ENCODE results near the gene CCL26.
A peak's percentile ranks its signal among the peaks of the same experiment; 100 is the strongest.
"Not testable (repeated sequence)": the region's sequence is repeated elsewhere in the genome, so short reads cannot be mapped to it uniquely, and the experiment has no call there.

The CCL26 gene

GRCh38 chr7:75738975-75739795, 32.8 kb downstream of the CCL26 start:
- DNase-seq (ENCODE audit: low read depth in 2 of 2) = peak; percentile 98

GRCh38 chr7:75738604-75738974, 33.4 kb downstream of the CCL26 start, which contains the start of gene HIP1:
Gene HIP1 (minus strand): TSS chr7:75738941. CDS start chr7:75738920, 21 bp downstream.
- DNase-seq (ENCODE audit: low read depth in 2 of 2) = no peak

GRCh38 chr7:75737856-75738603, 34.0 kb downstream of the CCL26 start:
- no peak for DNase-seq (ENCODE audit: low read depth in 2 of 2)

- DNase-seq (ENCODE audit: low read depth in 2 of 2) = no peak
These were observed 36.2 kb downstream of the CCL26 start for GRCh38 chr7:75735581-75736350.

GRCh38 chr7:75734586-75735458, 37.2 kb downstream of the CCL26 start:
- DNase-seq (ENCODE audit: low read depth in 2 of 2) = no peak

- no peak for DNase-seq (ENCODE audit: low read depth in 2 of 2)
These were observed 39.0 kb downstream of the CCL26 start for GRCh38 chr7:75732764-75733630.

- no peak for DNase-seq (ENCODE audit: low read depth in 2 of 2)
These were observed 39.9 kb downstream of the CCL26 start for GRCh38 chr7:75732016-75732521.

- no peak for DNase-seq (ENCODE audit: low read depth in 2 of 2)
These were observed 42.1 kb downstream of the CCL26 start for GRCh38 chr7:75729851-75730274.

GRCh38 chr7:75727881-75728593, 44.0 kb downstream of the CCL26 start:
- no peak for DNase-seq (ENCODE audit: low read depth in 2 of 2)

- not testable (repeated sequence) for DNase-seq (ENCODE audit: low read depth in 2 of 2)
These were observed 44.7 kb downstream of the CCL26 start for GRCh38 chr7:75727351-75727750.

- no peak for DNase-seq (ENCODE audit: low read depth in 2 of 2)
These were observed 46.7 kb downstream of the CCL26 start for GRCh38 chr7:75725306-75725705.

- no peak for DNase-seq (ENCODE audit: low read depth in 2 of 2)
These were observed 48.6 kb downstream of the CCL26 start for GRCh38 chr7:75723444-75723843.

GRCh38 chr7:75722373-75722772, 49.6 kb downstream of the CCL26 start:
- no peak for DNase-seq (ENCODE audit: low read depth in 2 of 2)

GRCh38 chr7:75721922-75722321, 50.1 kb downstream of the CCL26 start:
- DNase-seq (ENCODE audit: low read depth in 2 of 2) = not testable (repeated sequence)

GRCh38 chr7:75721426-75721825, 50.6 kb downstream of the CCL26 start:
- no peak for DNase-seq (ENCODE audit: low read depth in 2 of 2)

GRCh38 chr7:75719626-75720025, 52.4 kb downstream of the CCL26 start:
- no peak for DNase-seq (ENCODE audit: low read depth in 2 of 2)

Measured in fibroblast of skin of left biceps (primary cell).